K562 (cell line): ENCODE data around the gene CSTF2T. TPM values are rescaled to one million over a fixed set of nuclear protein-coding genes. Genes with fewer than 3 reads are reported as not detected.

ENCODE experiments used
- ATAC-seq: fragments of 200-7000 bp; cut with Tn5 transposase; 3 replicates; pipeline ENCODE4 v1.9.1; 2020; ENCODE audit warnings: moderate library complexity
- BruUV-seq: library from RNA; stranded (reverse); fragments of 400-500 nt; replicated peaks from 2 replicates; lab custom pipeline; 2021; lab: Mats Ljungman, UMichigan
- CTCF ChIA-PET: fragments of 300-600 bp; formaldehyde crosslinking; extraction: SDS; loops from one replicate; lab custom pipeline; 2021; ENCODE audit warnings: low intra/inter-chr PET ratio; lab: Yijun Ruan, JAX
- POLR2A ChIA-PET: fragments of 300-600, 350-650 bp; sonication (Branson Sonifier 250); formaldehyde crosslinking; extraction: SDS; loops from one replicate; lab custom pipeline; 2021; ENCODE audit warnings: antibody characterized with exemption, inconsistent platforms; lab: Yijun Ruan, JAX
- DNase-seq, 4 experiments: peaks; one replicate each; pipeline versions ENCODE4 v3.0.0 to v3.0.0-alpha.2; 2011 to 2018; ENCODE audit warnings: low spot score in 3 of 4, mixed read lengths in 3 of 4; ENCODE audit errors: extremely low read depth in 1 of 4
- FAIRE-seq: peaks from 2 replicates; lab custom pipeline; 2011; peaks lifted over from hg19 to GRCh38; lab: Jason Lieb, UNC
- H2AFZ ChIP-seq: 2 replicates; pipeline ENCODE4 v1.6.0; 2011; ENCODE audit warnings: low read depth, low read length, control low read depth, inconsistent platforms
- H3K27ac ChIP-seq: fragments of 200-600 bp; 3 replicates; pipeline ENCODE4 v1.8.0; 2011; ENCODE audit warnings: low read depth, mild to moderate bottlenecking, control low read depth, inconsistent platforms, low read length, moderate library complexity, mixed read lengths; ENCODE audit errors: extremely low read depth
- H3K27me3 ChIP-seq, 2 experiments: fragments of 300-600 bp in 1 of 2; 2 replicates in 1 of 2; 3 replicates in 1 of 2; pipeline versions ENCODE4 v1.6.0 to v1.8.0; 2011; ENCODE audit warnings: inconsistent platforms in 2 of 2, low read length in 2 of 2, mild to moderate bottlenecking in 1 of 2, mixed read lengths in 1 of 2, moderate library complexity in 1 of 2; ENCODE audit not compliant: control insufficient read depth in 2 of 2, insufficient read depth in 2 of 2
- H3K36me3 ChIP-seq: fragments of 300-600 bp; 3 replicates; pipeline ENCODE4 v1.8.0; 2011; ENCODE audit warnings: mild to moderate bottlenecking, low read length, inconsistent platforms; ENCODE audit not compliant: control insufficient read depth, insufficient read depth
- H3K4me1 ChIP-seq, 2 experiments: fragments of 200-600 bp in 1 of 2; replicated peaks in 1 of 2; 2 replicates in 1 of 2; 3 replicates in 1 of 2; pipeline versions ENCODE4 v1.5.1 to v1.8.0; 2011; ENCODE audit warnings: inconsistent platforms in 2 of 2, low read length in 2 of 2, mild to moderate bottlenecking in 1 of 2, mixed read lengths in 1 of 2, moderate library complexity in 1 of 2; ENCODE audit not compliant: control insufficient read depth in 2 of 2, insufficient read depth in 2 of 2
- H3K4me2 ChIP-seq: 2 replicates; pipeline ENCODE4 v1.6.1; 2011; ENCODE audit warnings: low read length, control low read depth, inconsistent platforms, mixed read lengths; ENCODE audit not compliant: insufficient read depth
- H3K4me3 ChIP-seq: fragments of 200-600 bp; sonication (generic), shearing (Covaris generic); 2 replicates; pipeline ENCODE4 v1.5.1; 2016; ENCODE audit warnings: control low read depth, inconsistent platforms
- H3K79me2 ChIP-seq: fragments of 200-600 bp; 3 replicates; pipeline ENCODE4 v1.8.0; 2011; ENCODE audit warnings: low read length, inconsistent platforms; ENCODE audit not compliant: control insufficient read depth, insufficient read depth
- H3K9ac ChIP-seq, 2 experiments: 2 replicates each; pipeline versions ENCODE4 v1.6.0 to v1.6.1; 2011; ENCODE audit warnings: low read depth in 2 of 2, low read length in 2 of 2, control low read depth in 1 of 2, inconsistent platforms in 1 of 2, mild to moderate bottlenecking in 1 of 2, mixed read lengths in 1 of 2; ENCODE audit not compliant: insufficient read depth in 1 of 2
- H3K9me1 ChIP-seq: one replicate; pipeline ENCODE4 v1.6.0; 2011; ENCODE audit warnings: inconsistent platforms, mild to moderate bottlenecking, low read length, moderate library complexity; ENCODE audit not compliant: control insufficient read depth, insufficient read depth
- H3K9me3 ChIP-seq: replicated peaks from 2 replicates; pipeline ENCODE4 v1.5.1; 2011; ENCODE audit warnings: low read depth, low read length, inconsistent platforms; ENCODE audit not compliant: control insufficient read depth, insufficient read depth
- H4K20me1 ChIP-seq: replicated peaks from 2 replicates; pipeline ENCODE4 v1.6.1; 2011; ENCODE audit warnings: low read length, inconsistent platforms, mixed read lengths; ENCODE audit not compliant: control insufficient read depth, insufficient read depth
- ARID2 ChIP-seq: fragments of 450-650 bp; IDR thresholded peaks from 2 replicates; pipeline ENCODE4 v1.6.1; 2017; ENCODE audit warnings: antibody characterized with exemption, mild to moderate bottlenecking
- FOS ChIP-seq: IDR thresholded peaks from 3 replicates; pipeline ENCODE4 v1.6.1; 2011; ENCODE audit not compliant: insufficient read length; ENCODE audit errors: extremely low read depth
- HCFC1 ChIP-seq: IDR thresholded peaks from 2 replicates; pipeline ENCODE4 v1.6.1; 2012; ENCODE audit warnings: low read depth, low read length, improper control_type of control experiment
- HIVEP1 ChIP-seq: fragments of 250-450 bp; sonication (Bioruptor Pico); IDR thresholded peaks from 2 replicates; pipeline ENCODE4 v1.4.0; 2020; ENCODE audit warnings: mild to moderate bottlenecking
- MEIS2 ChIP-seq: fragments of 450-650 bp; IDR thresholded peaks from 2 replicates; pipeline ENCODE4 v1.6.1; 2014; ENCODE audit warnings: mild to moderate bottlenecking; ENCODE audit not compliant: partially characterized antibody
- NRF1 ChIP-seq, 2 experiments: fragments of 450-650 bp; IDR thresholded peaks in 1 of 2; conservative IDR thresholded peaks in 1 of 2; 2 replicates each; pipeline ENCODE4 v1.6.1; 2014; ENCODE audit warnings: mild to moderate bottlenecking in 2 of 2
- RNF219 ChIP-seq: fragments of 250-450 bp; sonication (Bioruptor Pico); IDR thresholded peaks from 2 replicates; pipeline ENCODE4 v1.5.0; 2022; ENCODE audit warnings: mild to moderate bottlenecking
- ZNF165 ChIP-seq: fragments of 250-450 bp; sonication (Bioruptor Pico); IDR thresholded peaks from 2 replicates; pipeline ENCODE4 v1.4.0; 2020; ENCODE audit warnings: borderline replicate concordance
- ZNF24 ChIP-seq: fragments of 450-650 bp; IDR thresholded peaks from 2 replicates; pipeline ENCODE4 v1.6.1; 2016
- ZNF655 ChIP-seq: fragments of 250-450 bp; sonication (Bioruptor Pico); IDR thresholded peaks from 2 replicates; pipeline ENCODE4 v1.5.0; 2021
- ZNF766 ChIP-seq: fragments of 200-800 bp; sonication (Bioruptor generic); conservative IDR thresholded peaks from 2 replicates; pipeline ENCODE4 v1.6.1; 2016; ENCODE audit warnings: missing genetic modification characterization, missing compliant biosample characterization
- WGBS: fragments of 100-300 bp; shearing (Covaris generic); methylation state at CpG from one replicate; pipeline ENCODE4 v1.1.6; 2016; ENCODE audit warnings: low coverage, mixed read lengths; ENCODE audit not compliant: insufficient coverage; ENCODE audit errors: missing lambda C conversion rate; 5-methylcytosine and 5-hydroxymethylcytosine counted together
- in situ Hi-C: fragments of 300-500 bp; cut with MboI; formaldehyde crosslinking; loops from 4 replicates; pipeline ENCODE4 v1.15.0; 2018; ENCODE audit warnings: inconsistent platforms, mixed read lengths
- intact Hi-C: fragments of 100-400 bp; cut with micrococcal nuclease; formaldehyde crosslinking; loops from 2 replicates; pipeline ENCODE4 v1.14.2; 2022
- polyA plus RNA-seq, 8 experiments: library from polyadenylated mRNA; depleted of rRNA in 4 of 8; stranded (reverse) in 5 of 8; unstranded in 3 of 8; fragments of >200 nt; fragmentation: Nextera tagmentation in 2 of 8; fragmentation: Illumina TruSeq in 1 of 8; extraction: Ambion mirVana in 2 of 8; extraction: Trizol in 1 of 8; gene quantifications; 2 replicates each; pipeline versions ENCODE4 v1.2.1 to v1.2.3, GENCODE V29; 2011 to 2014; ENCODE audit warnings: inconsistent platforms in 1 of 8, missing spikeins in 1 of 8
- total RNA-seq, 7 experiments: library from RNA; depleted of rRNA in 6 of 7; stranded (reverse); fragments of >200 nt in 6 of 7; fragmentation: Illumina TruSeq in 2 of 7; extraction: Trizol in 2 of 7; gene quantifications; 2 replicates each; pipeline versions ENCODE4 v1.2.1 to v1.2.3, GENCODE V29; 2011 to 2021; ENCODE audit warnings: low replicate concordance in 1 of 7

The CSTF2T gene
- total and polyA plus RNA-seq, 9 of the 15 experiments (the other 6 are each of a cell fraction or from before 2014, with no cell fraction given) = 10.3 to 32.4 (median 24.2) TPM

DNA sequence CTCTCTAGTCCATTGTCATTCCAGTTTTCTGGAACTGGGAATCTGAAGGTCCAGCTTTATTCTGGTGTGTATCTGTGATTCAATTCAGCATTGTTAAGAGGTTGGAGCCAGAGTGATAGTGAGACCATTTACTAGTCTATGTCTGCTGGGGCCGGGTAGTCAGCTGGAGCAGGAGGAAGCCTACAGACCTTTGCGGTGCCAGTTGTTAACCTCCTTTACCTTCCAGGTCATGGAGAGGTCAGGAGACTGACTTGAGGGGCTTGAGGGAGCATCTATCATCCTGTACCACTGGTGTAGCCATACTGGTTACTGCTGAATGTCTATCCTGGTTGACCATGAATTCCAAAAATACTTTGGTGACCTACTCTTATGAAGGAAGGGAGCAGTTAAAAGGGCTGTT is 9.2 kb upstream of the CSTF2T start (continued):
- TF ChIP-seq RNF219 (CRISPR knock-in tag) (no peak), ARID2 (no peak), MEIS2 (no peak), ZNF655 (no peak)

DNA sequence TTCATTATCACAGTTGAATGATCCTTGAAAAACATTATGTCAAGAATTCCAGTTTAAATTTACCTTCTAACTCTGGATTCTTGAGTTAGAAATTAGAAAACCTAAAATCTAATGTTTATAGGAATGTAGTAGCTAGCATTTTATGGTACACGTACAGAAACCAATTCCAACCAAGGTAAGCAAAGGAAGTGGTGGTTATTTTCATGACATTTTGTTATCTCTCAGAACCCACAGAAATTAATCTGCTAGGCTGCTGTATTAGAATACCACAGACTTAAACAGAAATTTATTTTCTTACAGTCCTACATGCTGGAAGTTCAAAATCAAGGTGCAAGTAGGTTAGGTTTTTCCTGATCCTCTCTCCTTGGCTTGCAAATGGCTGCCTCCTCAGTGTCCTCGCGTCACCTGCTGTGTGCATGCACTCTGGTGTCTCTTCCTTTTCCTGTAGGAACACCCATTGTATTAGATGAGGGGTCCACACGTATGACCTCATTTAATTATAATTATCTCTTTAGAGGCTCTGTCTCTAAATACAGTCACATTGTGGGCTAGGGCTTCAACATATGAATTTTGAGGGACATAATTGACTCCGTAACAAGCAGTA is 8.5 kb upstream of the CSTF2T start:
- no peaks in the 10 kb centered on the region for H3K36me3 ChIP-seq
- 10% methylated on average over 5 of the region's 5 CpGs for WGBS
- no peak for FAIRE-seq
- no peaks in the 10 kb centered on the region for H3K4me1 ChIP-seq
- no peaks in the 10 kb centered on the region for H4K20me1 ChIP-seq
- POLR2A ChIA-PET = interaction anchor here (0.7 kb wide), 1 partner anchor 12 kb away, joined by 3 read pairs; no protein-coding TSS in a partner anchor
- H3K9me1 ChIP-seq = no peaks in the 10 kb centered on the region
- in situ Hi-C loops = no loop called here
- no peak overlapping the region for H2AFZ ChIP-seq
- H3K9me3 ChIP-seq = no peaks in the 10 kb centered on the region
- no peak overlapping the region for H3K4me3 ChIP-seq
- intact Hi-C loops = no loop called here
- no peak overlapping the region for H3K4me2 ChIP-seq
- DNase-seq = no peak
- no peaks in the 10 kb centered on the region for H3K79me2 ChIP-seq
- CTCF ChIA-PET = no interaction called here
- H3K9ac ChIP-seq = no peak overlapping the region
- BruUV-seq = no TSS peak
- no peaks in the 10 kb centered on the region; a peak in 2 of 5 replicates for H3K27me3 ChIP-seq
- H3K27ac ChIP-seq = no peak overlapping the region
- no peak for ATAC-seq
- TF ChIP-seq ZNF24 (no peak), NRF1 (conservative IDR thresholded peaks at IDR 0.05 in 1 of 2, IDR thresholded peaks at IDR 0.05 in 1 of 2) (no peak), FOS (no peak), HCFC1 (no peak), HIVEP1 (no peak), ZNF165 (no peak), ZNF766 (CRISPR knock-in tag) (no peak)
